Retinal pigment epithelial cell (primary cell): ENCODE results near the gene IL15RA.
"Not testable (repeated sequence)": the region's sequence is repeated elsewhere in the genome, so short reads cannot be mapped to it uniquely, and the experiment has no call there.

Experiments used
- DNase-seq: peaks from one replicate; pipeline ENCODE4 v3.0.0-alpha.2; 2010; ENCODE audit warnings: low read depth
- H3K4me3 ChIP-seq: 2 replicates; pipeline ENCODE4 v1.5.1; 2011; ENCODE audit warnings: mild to moderate bottlenecking, low read length, control low read depth, moderate library complexity
- TF ChIP-seq, protein P1 (sequence below): conservative IDR thresholded peaks from 2 replicates; pipeline ENCODE4 v1.5.1; 2011; ENCODE audit warnings: low read depth, low read length, control low read depth, inconsistent platforms

Gene IL15RA

DNA sequence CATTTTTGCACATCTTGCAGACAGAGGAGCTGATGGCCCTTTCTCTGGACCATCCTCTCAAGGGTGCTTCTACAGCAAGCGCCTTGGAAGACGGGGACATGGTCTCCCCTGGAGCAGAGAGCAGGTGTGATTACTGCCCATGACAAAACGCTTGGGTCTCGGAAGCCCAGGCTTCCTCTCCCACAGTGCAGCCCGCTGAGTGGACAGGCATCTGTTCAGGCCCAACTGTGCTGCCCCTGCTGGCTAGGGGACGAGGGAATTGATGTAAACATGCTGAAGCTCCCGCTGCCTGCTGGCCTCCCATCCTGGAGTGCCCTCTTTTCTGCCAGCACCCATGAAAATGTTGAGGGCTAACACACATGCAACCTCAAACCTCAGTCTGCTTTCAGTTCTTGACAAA lies 14.3 kb downstream of the IL15RA start:
- TF ChIP-seq, protein P1, sequence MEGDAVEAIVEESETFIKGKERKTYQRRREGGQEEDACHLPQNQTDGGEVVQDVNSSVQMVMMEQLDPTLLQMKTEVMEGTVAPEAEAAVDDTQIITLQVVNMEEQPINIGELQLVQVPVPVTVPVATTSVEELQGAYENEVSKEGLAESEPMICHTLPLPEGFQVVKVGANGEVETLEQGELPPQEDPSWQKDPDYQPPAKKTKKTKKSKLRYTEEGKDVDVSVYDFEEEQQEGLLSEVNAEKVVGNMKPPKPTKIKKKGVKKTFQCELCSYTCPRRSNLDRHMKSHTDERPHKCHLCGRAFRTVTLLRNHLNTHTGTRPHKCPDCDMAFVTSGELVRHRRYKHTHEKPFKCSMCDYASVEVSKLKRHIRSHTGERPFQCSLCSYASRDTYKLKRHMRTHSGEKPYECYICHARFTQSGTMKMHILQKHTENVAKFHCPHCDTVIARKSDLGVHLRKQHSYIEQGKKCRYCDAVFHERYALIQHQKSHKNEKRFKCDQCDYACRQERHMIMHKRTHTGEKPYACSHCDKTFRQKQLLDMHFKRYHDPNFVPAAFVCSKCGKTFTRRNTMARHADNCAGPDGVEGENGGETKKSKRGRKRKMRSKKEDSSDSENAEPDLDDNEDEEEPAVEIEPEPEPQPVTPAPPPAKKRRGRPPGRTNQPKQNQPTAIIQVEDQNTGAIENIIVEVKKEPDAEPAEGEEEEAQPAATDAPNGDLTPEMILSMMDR: no peak
- no peak overlapping the region for H3K4me3 ChIP-seq
- no peak for DNase-seq

GRCh38 chr10:5962358-5962940 lies 14.9 kb downstream of the IL15RA start:
- not testable (repeated sequence) for DNase-seq

DNA sequence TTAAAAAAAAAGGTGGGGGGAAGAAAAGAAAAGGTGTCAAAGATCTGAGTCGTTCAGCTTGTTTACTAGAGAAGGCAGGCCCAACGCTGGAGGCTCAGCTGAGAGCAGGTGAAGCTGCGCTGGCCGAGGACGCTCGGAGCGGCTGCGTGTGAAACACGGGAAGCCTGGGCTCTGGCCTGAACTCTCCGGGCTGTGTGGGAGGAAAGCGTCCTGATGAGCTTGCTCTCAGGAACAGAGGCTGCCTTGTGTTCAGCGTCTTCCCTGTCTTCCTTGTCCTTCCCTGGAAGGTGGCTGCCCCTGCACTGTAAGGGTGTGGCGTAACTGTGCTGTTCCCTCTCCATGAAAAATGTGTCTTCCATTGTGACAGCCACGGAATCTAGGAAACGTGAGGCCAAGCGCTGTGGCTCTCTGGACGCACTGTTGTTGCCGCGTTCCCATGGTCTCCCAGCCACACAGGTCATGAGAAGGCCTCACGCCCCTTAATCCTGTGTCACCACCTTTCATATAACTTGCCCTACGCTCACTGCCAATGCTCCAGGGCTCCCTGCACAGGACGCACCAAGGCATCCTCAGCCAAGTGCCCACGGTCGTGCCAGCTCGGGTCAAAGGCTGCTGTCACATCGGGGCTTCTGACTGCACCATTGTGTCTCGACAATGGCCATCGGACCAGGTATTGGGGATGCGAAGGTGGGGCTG lies 15.8 kb downstream of the IL15RA start:
- DNase-seq: no peak
- no peak overlapping the region for H3K4me3 ChIP-seq
- TF ChIP-seq, protein P1: no peak

More at GRCh38 chr10:5962358-5962940, 14.9 kb downstream of the IL15RA start:
- not testable (repeated sequence) for H3K4me3 ChIP-seq

DNA sequence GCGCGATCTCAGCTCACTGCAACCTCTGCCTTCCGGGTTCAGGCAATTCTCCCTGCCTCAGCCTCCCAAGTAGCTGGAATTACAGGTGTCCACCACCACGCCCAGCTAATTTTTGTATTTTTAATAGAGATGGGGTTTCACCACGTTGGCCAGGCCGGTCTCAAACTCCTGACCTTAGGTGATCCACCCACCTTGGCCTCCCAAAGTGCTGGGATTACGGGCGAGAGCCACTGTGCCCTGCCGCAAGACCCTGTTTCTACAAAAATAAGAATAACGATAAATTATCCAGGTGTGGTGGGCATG lies 16.4 kb downstream of the IL15RA start:
- not testable (repeated sequence) for DNase-seq

DNA sequence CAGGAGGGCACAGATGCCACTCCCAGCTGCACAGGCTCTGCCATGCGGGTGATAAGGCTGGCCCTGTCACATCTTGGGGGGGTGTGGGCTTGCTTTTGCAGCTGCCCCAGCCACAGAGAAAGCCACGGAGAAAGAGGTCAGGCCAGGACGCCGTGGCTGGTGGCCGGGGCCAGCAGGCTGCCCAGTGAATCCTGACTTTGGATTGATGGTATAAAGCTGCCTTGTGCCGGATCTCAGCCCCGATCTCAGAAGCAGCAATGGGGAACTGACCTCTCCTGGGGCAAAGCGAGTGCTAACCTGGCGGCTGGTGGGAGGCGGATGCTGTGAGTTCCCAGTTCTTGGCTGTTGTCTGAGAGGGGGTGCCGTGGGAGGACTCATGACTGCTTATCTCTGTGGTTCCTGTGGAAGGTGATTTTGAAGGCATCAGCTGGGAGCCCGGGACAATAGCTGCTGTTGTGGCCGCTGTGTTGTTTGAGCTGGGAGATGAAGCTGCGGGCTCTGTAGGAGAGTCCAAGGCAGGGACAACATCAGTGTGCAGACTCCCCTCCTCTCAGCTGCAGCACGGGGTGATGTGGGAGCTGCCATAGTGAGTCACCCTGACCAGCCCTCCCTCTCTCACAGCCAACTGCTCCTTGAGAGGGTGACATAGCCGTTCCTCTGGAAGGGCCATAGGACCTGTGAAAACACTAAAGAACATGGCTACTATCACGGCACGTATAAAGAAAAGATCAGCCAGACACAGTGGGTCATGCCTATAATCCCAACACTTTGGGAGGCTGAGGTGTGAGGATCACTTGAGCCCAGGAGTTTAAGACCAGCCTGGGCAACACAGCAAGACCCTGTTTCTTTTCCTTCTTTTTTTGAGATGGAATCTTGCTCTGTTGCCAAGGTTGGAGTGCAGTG lies 17.0 kb downstream of the IL15RA start:
- no peak for DNase-seq
- TF ChIP-seq, protein P1: no peak
- no peak overlapping the region for H3K4me3 ChIP-seq

More for the DNA sequence above, 16.4 kb downstream of the IL15RA start:
- H3K4me3 ChIP-seq: not testable (repeated sequence)

DNA sequence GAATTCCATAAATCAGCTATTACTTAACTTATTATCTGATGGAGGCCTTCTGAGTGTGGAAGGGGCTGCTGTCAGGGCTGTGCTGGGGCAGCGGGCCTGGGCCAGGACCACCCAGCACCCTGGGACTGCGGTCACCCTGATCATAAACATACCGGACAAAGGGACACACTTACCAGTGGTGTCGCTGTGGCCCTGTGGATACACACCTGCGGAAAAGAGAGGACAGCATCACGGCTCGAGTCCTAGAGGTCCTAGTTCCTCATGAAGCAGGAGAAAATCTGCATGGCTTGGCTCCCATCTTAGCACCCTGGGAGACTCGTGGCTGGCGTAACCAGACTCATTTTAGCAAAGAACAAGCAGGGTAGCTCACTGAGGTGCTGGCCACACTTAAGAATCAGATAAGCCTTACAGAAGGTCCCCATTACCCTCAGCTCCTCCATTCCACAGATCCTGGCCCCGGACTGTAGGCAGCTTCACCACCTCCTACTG lies 17.7 kb downstream of the IL15RA start:
- TF ChIP-seq, protein P1: no peak
- no peak overlapping the region for H3K4me3 ChIP-seq
- DNase-seq: no peak

- no peak for DNase-seq
These were observed 18.2 kb downstream of the IL15RA start for GRCh38 chr10:5959142-5959541.

More at GRCh38 chr10:5959142-5959541, 18.2 kb downstream of the IL15RA start:
- H3K4me3 ChIP-seq: no peak overlapping the region
- TF ChIP-seq, protein P1: no peak
